ENCODE measurements around the gene ETFA. TPM values are rescaled to one million over a fixed set of nuclear protein-coding genes. Genes with fewer than 3 reads are reported as not detected.
A peak's percentile ranks its signal among the peaks of the same experiment; 100 is the strongest.

The ETFA gene
- total RNA-seq, 2 experiments from 2014 or later = 84.8 to 146 TPM

DNA sequence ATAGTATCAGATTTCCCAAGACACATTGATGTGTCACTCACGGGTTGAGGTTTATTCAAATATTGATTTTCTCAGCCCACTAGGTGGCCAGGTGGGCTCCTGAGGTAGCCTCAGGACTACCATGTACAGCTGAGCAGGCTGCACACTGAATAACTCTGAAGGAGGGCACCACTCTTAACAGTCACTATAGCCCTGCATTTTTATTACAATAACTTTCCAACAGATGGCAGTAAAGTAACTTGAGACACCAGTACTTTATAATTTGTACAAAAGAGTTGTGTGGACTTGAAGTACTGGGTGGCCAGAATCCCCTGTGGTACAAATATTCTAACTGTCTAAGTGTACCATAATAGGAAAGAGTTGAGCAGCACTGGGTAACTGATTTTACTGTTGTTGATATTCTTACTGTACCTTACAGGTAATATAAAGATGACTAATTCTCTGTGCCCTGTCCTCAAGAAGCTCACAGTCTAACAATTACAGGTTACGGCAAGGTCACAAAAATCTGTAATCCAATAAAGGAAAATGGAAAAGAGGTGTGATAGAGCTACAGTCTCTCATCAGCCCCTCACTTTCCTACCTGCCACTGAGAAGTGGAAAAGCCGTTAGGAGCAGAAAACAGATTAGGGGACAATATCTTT is 76.0 kb downstream of the ETFA start:
- Histone ChIP-seq H3K27ac (ENCODE audit: low read depth, low read length, poor library complexity, severe bottlenecking) (no peak overlapping the region), H3K4me1 (ENCODE audit: insufficient read depth, low read length, poor library complexity, severe bottlenecking) (no peaks in the 10 kb centered on the region), H3K9me3 (ENCODE audit: low read length) (no peaks in the 10 kb centered on the region), H3K36me3 (ENCODE audit: insufficient read depth, low read length) (peaks cover 11% of the 10 kb centered on the region), H3K9me2 (ENCODE audit: insufficient read depth, low read length) (no peaks in the 10 kb centered on the region), H4K20me1 (ENCODE audit: insufficient read depth, low read length) (no peaks in the 10 kb centered on the region), H2AFZ (ENCODE audit: low read length) (no peak overlapping the region), H3K79me2 (ENCODE audit: insufficient read depth, low read depth, low read length) (no peaks in the 10 kb centered on the region), H3K4me3 (ENCODE audit: low read depth, low read length, poor library complexity, severe bottlenecking) (no peak overlapping the region), H3K4me2 (ENCODE audit: low read length) (no peak overlapping the region)
- BruUV-seq (replicated peaks) = no TSS peak
- peak; percentile 58 for DNase-seq (ENCODE audit: low spot score)
- POLR2A ChIA-PET = interaction anchor here (1.2 kb wide), 1 partner anchor 9 kb away, joined by 3 read pairs; no protein-coding TSS in a partner anchor
- intact Hi-C loops (cut with micrococcal nuclease; ENCODE audit: unreplicated experiment) = loop anchor here (5.0 to 10.0 kb wide), 2 partner anchors 97 to 609 kb away; no protein-coding TSS in a partner anchor
- CTCF ChIA-PET (ENCODE audit: unreplicated experiment) = no interaction called here
- TF ChIP-seq, protein P1, sequence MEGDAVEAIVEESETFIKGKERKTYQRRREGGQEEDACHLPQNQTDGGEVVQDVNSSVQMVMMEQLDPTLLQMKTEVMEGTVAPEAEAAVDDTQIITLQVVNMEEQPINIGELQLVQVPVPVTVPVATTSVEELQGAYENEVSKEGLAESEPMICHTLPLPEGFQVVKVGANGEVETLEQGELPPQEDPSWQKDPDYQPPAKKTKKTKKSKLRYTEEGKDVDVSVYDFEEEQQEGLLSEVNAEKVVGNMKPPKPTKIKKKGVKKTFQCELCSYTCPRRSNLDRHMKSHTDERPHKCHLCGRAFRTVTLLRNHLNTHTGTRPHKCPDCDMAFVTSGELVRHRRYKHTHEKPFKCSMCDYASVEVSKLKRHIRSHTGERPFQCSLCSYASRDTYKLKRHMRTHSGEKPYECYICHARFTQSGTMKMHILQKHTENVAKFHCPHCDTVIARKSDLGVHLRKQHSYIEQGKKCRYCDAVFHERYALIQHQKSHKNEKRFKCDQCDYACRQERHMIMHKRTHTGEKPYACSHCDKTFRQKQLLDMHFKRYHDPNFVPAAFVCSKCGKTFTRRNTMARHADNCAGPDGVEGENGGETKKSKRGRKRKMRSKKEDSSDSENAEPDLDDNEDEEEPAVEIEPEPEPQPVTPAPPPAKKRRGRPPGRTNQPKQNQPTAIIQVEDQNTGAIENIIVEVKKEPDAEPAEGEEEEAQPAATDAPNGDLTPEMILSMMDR (conservative IDR thresholded peaks at IDR 0.05; ENCODE audit: low read length) = peak; percentile 83
- no peak for TF ChIP-seq EZH2phosphoT487 (IDR thresholded peaks at IDR 0.05; ENCODE audit: borderline replicate concordance, low read depth, low read length)

DNA sequence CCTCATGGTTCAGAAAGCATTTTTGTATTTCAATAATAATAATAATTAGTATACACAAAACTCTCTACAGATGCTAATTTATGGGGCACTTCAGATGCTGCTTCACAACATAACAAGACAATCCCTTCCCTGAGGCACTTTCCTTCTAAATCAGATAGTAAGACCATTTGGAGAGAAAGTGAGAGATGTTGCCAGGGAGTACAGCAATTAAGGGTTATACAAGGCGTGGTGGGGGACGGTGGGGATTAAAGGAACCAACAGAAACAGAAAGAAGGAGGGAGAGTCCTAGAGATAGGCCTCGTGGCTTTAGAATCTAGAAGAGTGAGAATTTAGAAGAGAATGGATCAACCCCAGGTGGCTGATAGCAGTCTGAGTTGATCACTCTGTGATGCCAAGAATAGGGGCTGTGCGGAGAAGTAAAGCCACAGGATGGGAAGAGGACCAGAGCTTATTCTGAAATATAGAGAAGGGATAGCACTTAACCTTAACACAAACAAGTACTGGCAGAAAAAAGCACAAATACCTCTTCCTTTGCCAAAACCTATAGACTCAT is 76.9 kb downstream of the ETFA start:
- Histone ChIP-seq H3K4me3 (ENCODE audit: low read depth, low read length, poor library complexity, severe bottlenecking) (no peak overlapping the region), H3K4me2 (ENCODE audit: low read length) (no peak overlapping the region), H3K9me3 (ENCODE audit: low read length) (no peaks in the 10 kb centered on the region), H4K20me1 (ENCODE audit: insufficient read depth, low read length) (no peaks in the 10 kb centered on the region), H3K36me3 (ENCODE audit: insufficient read depth, low read length) (peaks cover 7% of the 10 kb centered on the region), H3K27ac (ENCODE audit: low read depth, low read length, poor library complexity, severe bottlenecking) (no peak overlapping the region), H2AFZ (ENCODE audit: low read length) (no peak overlapping the region), H3K4me1 (ENCODE audit: insufficient read depth, low read length, poor library complexity, severe bottlenecking) (no peaks in the 10 kb centered on the region), H3K79me2 (ENCODE audit: insufficient read depth, low read depth, low read length) (no peaks in the 10 kb centered on the region), H3K9me2 (ENCODE audit: insufficient read depth, low read length) (no peaks in the 10 kb centered on the region)
- POLR2A ChIA-PET = no interaction called here
- intact Hi-C loops (cut with micrococcal nuclease; ENCODE audit: unreplicated experiment) = loop anchor here (10.0 kb wide), 1 partner anchor 610 kb away; no protein-coding TSS in a partner anchor
- CTCF ChIA-PET (ENCODE audit: unreplicated experiment) = no interaction called here
- DNase-seq (ENCODE audit: low spot score) = no peak
- BruUV-seq (replicated peaks) = no TSS peak
- no peak for TF ChIP-seq EZH2phosphoT487 (IDR thresholded peaks at IDR 0.05; ENCODE audit: borderline replicate concordance, low read depth, low read length)
- TF ChIP-seq, protein P1 (conservative IDR thresholded peaks at IDR 0.05; ENCODE audit: low read length) = no peak

DNA sequence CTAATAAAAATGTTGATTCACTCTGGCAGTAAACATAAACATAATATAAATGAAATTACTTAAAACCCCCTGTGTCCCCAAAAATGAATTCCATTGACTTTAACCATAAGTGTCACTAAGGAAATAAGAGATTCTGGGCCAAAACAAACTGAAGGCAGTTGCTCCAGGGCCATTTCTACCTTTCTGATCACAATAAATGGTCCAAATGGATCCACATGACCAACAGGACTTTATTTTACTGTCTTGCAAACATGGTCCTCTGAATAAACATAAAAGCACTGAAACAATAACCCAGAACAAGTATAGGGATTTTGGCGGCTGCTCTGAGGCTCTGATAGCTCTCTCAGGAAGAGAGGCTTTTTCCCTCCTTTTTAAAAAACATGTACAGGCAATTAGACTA is 77.3 kb downstream of the ETFA start:
- no TSS peak for BruUV-seq (replicated peaks)
- H3K9me2 ChIP-seq (ENCODE audit: insufficient read depth, low read length) = no peaks in the 10 kb centered on the region
- no peak overlapping the region for H3K4me2 ChIP-seq (ENCODE audit: low read length)
- no peak overlapping the region for H3K27ac ChIP-seq (ENCODE audit: low read depth, low read length, poor library complexity, severe bottlenecking)
- POLR2A ChIA-PET = no interaction called here
- H3K79me2 ChIP-seq (ENCODE audit: insufficient read depth, low read depth, low read length) = no peaks in the 10 kb centered on the region
- no peaks in the 10 kb centered on the region for H4K20me1 ChIP-seq (ENCODE audit: insufficient read depth, low read length)
- no peak overlapping the region for H3K4me3 ChIP-seq (ENCODE audit: low read depth, low read length, poor library complexity, severe bottlenecking)
- CTCF ChIA-PET (ENCODE audit: unreplicated experiment) = no interaction called here
- no peaks in the 10 kb centered on the region for H3K4me1 ChIP-seq (ENCODE audit: insufficient read depth, low read length, poor library complexity, severe bottlenecking)
- TF ChIP-seq, protein P1 (conservative IDR thresholded peaks at IDR 0.05; ENCODE audit: low read length) = no peak
- TF ChIP-seq EZH2phosphoT487 (IDR thresholded peaks at IDR 0.05; ENCODE audit: borderline replicate concordance, low read depth, low read length) = no peak
- H3K36me3 ChIP-seq (ENCODE audit: insufficient read depth, low read length) = peaks cover 11% of the 10 kb centered on the region
- intact Hi-C loops (cut with micrococcal nuclease; ENCODE audit: unreplicated experiment) = loop anchor here (10.0 kb wide), 1 partner anchor 611 kb away; no protein-coding TSS in a partner anchor
- no peaks in the 10 kb centered on the region for H3K9me3 ChIP-seq (ENCODE audit: low read length)
- no peak overlapping the region for H2AFZ ChIP-seq (ENCODE audit: low read length)
- no peak for DNase-seq (ENCODE audit: low spot score)

Data from OCI-LY7 (cell line).